WTC11 (cell line): ENCODE data around the gene TMEM9B. TPM values are rescaled to one million over a fixed set of nuclear protein-coding genes. Genes with fewer than 3 reads are reported as not detected.

Experiments
- CBFB ChIP-seq: sonication (generic); formaldehyde crosslinking; IDR thresholded peaks from 2 replicates; pipeline ENCODE4 v1.8.1; 2022; ENCODE audit warnings: mild to moderate bottlenecking, low read depth, missing genetic modification reagents
- CREB1 ChIP-seq: sonication (generic); formaldehyde crosslinking; IDR thresholded peaks from 2 replicates; pipeline ENCODE4 v1.8.0; 2023; ENCODE audit warnings: mild to moderate bottlenecking, missing genetic modification reagents
- ELF4 ChIP-seq: sonication (generic); formaldehyde crosslinking; IDR thresholded peaks from 2 replicates; pipeline ENCODE4 v1.8.1; 2022; ENCODE audit warnings: low read depth, mild to moderate bottlenecking, moderate library complexity, missing genetic modification reagents
- ESRRA ChIP-seq: sonication (generic); formaldehyde crosslinking; IDR thresholded peaks from 2 replicates; pipeline ENCODE4 v1.8.1; 2022; ENCODE audit warnings: mild to moderate bottlenecking, missing genetic modification reagents, borderline replicate concordance
- FOXJ3 ChIP-seq: sonication (generic); formaldehyde crosslinking; IDR thresholded peaks from 2 replicates; pipeline ENCODE4 v1.9.0; 2021; ENCODE audit warnings: missing genetic modification reagents, mild to moderate bottlenecking, borderline replicate concordance
- GABPB1 ChIP-seq: sonication (generic); formaldehyde crosslinking; IDR thresholded peaks from 2 replicates; pipeline ENCODE4 v1.8.1; 2023; ENCODE audit warnings: mild to moderate bottlenecking, missing genetic modification reagents
- IRF2 ChIP-seq: sonication (generic); formaldehyde crosslinking; IDR thresholded peaks from 2 replicates; pipeline ENCODE4 v1.8.0; 2022; ENCODE audit warnings: low read depth, missing genetic modification reagents, borderline replicate concordance
- JUN ChIP-seq: sonication (generic); formaldehyde crosslinking; IDR thresholded peaks from 2 replicates; pipeline ENCODE4 v1.8.0; 2023; ENCODE audit warnings: mild to moderate bottlenecking, missing genetic modification reagents
- NR2C2 ChIP-seq: sonication (generic); formaldehyde crosslinking; IDR thresholded peaks from 2 replicates; pipeline ENCODE4 v1.8.0; 2022; ENCODE audit warnings: mild to moderate bottlenecking, missing genetic modification reagents
- NR3C1 ChIP-seq: sonication (generic); formaldehyde crosslinking; conservative IDR thresholded peaks from 2 replicates; pipeline ENCODE4 v1.8.1; 2023; ENCODE audit warnings: low read depth, mild to moderate bottlenecking, missing genetic modification reagents
- RORB ChIP-seq: fragments of 250-450 bp; sonication (Bioruptor Pico); IDR thresholded peaks from 2 replicates; pipeline ENCODE4 v1.9.0; 2021; ENCODE audit warnings: mild to moderate bottlenecking
- ZNF671 ChIP-seq: fragments of 250-450 bp; sonication (Bioruptor Pico); IDR thresholded peaks from 2 replicates; pipeline ENCODE4 v1.8.0; 2021; ENCODE audit warnings: mild to moderate bottlenecking
- total RNA-seq: library from RNA; stranded (reverse); gene quantifications from 3 replicates; pipeline ENCODE4 v1.2.3, GENCODE V29; 2021
- TF ChIP-seq, protein P1 (sequence below): sonication (generic); formaldehyde crosslinking; IDR thresholded peaks from 2 replicates; pipeline ENCODE4 v1.8.0; 2022; ENCODE audit warnings: mild to moderate bottlenecking, missing genetic modification reagents
- TF ChIP-seq, protein P2 (sequence below): sonication (generic); formaldehyde crosslinking; IDR thresholded peaks from 2 replicates; pipeline ENCODE4 v1.8.1; 2023; ENCODE audit warnings: mild to moderate bottlenecking, missing genetic modification reagents, borderline replicate concordance
- TF ChIP-seq, protein P3 (sequence below): sonication (generic); formaldehyde crosslinking; IDR thresholded peaks from 2 replicates; pipeline ENCODE4 v1.8.1; 2023; ENCODE audit warnings: mild to moderate bottlenecking, missing genetic modification reagents, moderate library complexity
- TF ChIP-seq, protein P4 (sequence below): sonication (generic); formaldehyde crosslinking; IDR thresholded peaks from 2 replicates; pipeline ENCODE4 v1.8.1; 2022; ENCODE audit warnings: mild to moderate bottlenecking, missing genetic modification reagents, moderate library complexity, borderline replicate concordance
- TF ChIP-seq, protein P5 (sequence below): sonication (generic); formaldehyde crosslinking; IDR thresholded peaks from 2 replicates; pipeline ENCODE4 v1.8.0; 2023; ENCODE audit warnings: missing genetic modification reagents, mild to moderate bottlenecking, borderline replicate concordance
- TF ChIP-seq, protein P6 (sequence below): sonication (generic); formaldehyde crosslinking; IDR thresholded peaks from 2 replicates; pipeline ENCODE4 v1.8.1; 2023; ENCODE audit warnings: mild to moderate bottlenecking, moderate library complexity, missing genetic modification reagents

TMEM9B gene
- total RNA-seq, 1 experiment from 2014 or later = 8.7 TPM

DNA sequence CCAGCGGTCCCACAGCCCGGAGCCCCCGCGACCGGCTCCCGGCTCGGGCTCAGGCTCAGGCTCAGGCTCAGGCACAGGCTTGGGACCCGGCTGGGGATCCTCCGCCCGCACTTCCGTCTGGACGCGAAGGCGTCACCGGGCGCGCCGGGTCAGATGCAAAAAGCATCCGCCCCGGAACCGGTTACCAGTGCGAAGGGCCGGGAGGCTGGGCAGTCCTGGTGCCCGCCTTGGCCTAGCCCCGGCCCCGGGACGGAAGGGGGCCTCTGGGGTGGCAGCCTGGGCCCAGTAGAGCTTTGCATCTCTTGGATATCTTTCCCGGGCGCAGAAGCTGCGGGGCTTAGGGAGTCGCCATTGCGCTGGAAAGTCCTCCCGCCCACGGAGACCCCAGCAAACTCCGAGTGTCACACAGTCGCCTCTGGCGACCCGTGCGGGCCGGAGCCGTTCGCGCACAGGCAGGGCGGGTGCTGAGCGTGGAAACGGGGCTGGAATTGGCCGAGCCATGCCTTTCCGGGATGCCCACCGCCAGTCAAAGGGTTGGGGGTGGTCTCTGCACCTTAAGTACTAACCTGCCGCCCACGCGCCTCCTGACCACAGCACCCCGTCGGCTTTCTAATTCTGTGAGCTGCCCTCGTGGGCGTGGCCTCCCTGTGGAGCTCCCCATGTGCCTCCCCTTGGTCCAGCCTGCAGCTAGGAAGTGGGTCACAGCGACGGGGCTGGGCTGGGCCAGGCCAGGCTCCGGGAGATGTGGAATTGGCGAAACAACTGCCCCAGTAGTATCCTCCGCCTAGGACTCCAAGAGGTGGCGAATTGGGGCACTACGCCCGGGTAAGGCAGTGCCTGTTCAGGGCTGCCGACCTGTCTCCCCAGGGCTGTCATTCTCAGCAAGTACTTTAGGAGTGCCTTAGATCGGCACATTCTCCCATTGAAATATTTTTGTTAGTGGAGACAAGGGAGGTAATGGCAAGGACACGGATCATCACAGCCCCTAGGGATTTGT lies at the start of gene TMEM9B (continued):
- TF ChIP-seq FOXJ3 (CRISPR knock-in tag) (no peak), JUN (CRISPR knock-in tag) (0 out of 2 replicates have a peak, but pooled peaks have one; percentile 18), ELF4 (CRISPR knock-in tag) (0 out of 2 replicates have a peak, but pooled peaks have one; percentile 80), ZNF671 (no peak), RORB (no peak), ESRRA (0 out of 2 replicates have a peak, but pooled peaks have one; percentile 72), CREB1 (CRISPR knock-in tag) (0 out of 2 replicates have a peak, but pooled peaks have one; percentile 65), NR3C1 (0 out of 2 replicates have a peak, but pooled peaks have one; percentile 77), CBFB (CRISPR knock-in tag) (peak; percentile 85; the same call in 1 of the 2 replicates), GABPB1 (CRISPR knock-in tag) (peak; percentile 12; the same call in 1 of the 2 replicates), NR2C2 (CRISPR knock-in tag) (peak; percentile 85), IRF2 (CRISPR knock-in tag) (no peak)
- TF ChIP-seq, protein P1, sequence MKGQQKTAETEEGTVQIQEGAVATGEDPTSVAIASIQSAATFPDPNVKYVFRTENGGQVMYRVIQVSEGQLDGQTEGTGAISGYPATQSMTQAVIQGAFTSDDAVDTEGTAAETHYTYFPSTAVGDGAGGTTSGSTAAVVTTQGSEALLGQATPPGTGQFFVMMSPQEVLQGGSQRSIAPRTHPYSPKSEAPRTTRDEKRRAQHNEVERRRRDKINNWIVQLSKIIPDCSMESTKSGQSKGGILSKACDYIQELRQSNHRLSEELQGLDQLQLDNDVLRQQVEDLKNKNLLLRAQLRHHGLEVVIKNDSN = peak; percentile 65
- TF ChIP-seq, protein P2, sequence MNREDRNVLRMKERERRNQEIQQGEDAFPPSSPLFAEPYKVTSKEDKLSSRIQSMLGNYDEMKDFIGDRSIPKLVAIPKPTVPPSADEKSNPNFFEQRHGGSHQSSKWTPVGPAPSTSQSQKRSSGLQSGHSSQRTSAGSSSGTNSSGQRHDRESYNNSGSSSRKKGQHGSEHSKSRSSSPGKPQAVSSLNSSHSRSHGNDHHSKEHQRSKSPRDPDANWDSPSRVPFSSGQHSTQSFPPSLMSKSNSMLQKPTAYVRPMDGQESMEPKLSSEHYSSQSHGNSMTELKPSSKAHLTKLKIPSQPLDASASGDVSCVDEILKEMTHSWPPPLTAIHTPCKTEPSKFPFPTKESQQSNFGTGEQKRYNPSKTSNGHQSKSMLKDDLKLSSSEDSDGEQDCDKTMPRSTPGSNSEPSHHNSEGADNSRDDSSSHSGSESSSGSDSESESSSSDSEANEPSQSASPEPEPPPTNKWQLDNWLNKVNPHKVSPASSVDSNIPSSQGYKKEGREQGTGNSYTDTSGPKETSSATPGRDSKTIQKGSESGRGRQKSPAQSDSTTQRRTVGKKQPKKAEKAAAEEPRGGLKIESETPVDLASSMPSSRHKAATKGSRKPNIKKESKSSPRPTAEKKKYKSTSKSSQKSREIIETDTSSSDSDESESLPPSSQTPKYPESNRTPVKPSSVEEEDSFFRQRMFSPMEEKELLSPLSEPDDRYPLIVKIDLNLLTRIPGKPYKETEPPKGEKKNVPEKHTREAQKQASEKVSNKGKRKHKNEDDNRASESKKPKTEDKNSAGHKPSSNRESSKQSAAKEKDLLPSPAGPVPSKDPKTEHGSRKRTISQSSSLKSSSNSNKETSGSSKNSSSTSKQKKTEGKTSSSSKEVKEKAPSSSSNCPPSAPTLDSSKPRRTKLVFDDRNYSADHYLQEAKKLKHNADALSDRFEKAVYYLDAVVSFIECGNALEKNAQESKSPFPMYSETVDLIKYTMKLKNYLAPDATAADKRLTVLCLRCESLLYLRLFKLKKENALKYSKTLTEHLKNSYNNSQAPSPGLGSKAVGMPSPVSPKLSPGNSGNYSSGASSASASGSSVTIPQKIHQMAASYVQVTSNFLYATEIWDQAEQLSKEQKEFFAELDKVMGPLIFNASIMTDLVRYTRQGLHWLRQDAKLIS (CRISPR knock-in tag) = no peak; the same call in 1 of the 2 replicates
- TF ChIP-seq, protein P3, sequence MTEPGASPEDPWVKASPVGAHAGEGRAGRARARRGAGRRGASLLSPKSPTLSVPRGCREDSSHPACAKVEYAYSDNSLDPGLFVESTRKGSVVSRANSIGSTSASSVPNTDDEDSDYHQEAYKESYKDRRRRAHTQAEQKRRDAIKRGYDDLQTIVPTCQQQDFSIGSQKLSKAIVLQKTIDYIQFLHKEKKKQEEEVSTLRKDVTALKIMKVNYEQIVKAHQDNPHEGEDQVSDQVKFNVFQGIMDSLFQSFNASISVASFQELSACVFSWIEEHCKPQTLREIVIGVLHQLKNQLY (CRISPR knock-in tag) = 0 out of 2 replicates have a peak, but pooled peaks have one; percentile 43
- TF ChIP-seq, protein P4, sequence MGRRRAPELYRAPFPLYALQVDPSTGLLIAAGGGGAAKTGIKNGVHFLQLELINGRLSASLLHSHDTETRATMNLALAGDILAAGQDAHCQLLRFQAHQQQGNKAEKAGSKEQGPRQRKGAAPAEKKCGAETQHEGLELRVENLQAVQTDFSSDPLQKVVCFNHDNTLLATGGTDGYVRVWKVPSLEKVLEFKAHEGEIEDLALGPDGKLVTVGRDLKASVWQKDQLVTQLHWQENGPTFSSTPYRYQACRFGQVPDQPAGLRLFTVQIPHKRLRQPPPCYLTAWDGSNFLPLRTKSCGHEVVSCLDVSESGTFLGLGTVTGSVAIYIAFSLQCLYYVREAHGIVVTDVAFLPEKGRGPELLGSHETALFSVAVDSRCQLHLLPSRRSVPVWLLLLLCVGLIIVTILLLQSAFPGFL (CRISPR knock-in tag) = no peak
- TF ChIP-seq, protein P5, sequence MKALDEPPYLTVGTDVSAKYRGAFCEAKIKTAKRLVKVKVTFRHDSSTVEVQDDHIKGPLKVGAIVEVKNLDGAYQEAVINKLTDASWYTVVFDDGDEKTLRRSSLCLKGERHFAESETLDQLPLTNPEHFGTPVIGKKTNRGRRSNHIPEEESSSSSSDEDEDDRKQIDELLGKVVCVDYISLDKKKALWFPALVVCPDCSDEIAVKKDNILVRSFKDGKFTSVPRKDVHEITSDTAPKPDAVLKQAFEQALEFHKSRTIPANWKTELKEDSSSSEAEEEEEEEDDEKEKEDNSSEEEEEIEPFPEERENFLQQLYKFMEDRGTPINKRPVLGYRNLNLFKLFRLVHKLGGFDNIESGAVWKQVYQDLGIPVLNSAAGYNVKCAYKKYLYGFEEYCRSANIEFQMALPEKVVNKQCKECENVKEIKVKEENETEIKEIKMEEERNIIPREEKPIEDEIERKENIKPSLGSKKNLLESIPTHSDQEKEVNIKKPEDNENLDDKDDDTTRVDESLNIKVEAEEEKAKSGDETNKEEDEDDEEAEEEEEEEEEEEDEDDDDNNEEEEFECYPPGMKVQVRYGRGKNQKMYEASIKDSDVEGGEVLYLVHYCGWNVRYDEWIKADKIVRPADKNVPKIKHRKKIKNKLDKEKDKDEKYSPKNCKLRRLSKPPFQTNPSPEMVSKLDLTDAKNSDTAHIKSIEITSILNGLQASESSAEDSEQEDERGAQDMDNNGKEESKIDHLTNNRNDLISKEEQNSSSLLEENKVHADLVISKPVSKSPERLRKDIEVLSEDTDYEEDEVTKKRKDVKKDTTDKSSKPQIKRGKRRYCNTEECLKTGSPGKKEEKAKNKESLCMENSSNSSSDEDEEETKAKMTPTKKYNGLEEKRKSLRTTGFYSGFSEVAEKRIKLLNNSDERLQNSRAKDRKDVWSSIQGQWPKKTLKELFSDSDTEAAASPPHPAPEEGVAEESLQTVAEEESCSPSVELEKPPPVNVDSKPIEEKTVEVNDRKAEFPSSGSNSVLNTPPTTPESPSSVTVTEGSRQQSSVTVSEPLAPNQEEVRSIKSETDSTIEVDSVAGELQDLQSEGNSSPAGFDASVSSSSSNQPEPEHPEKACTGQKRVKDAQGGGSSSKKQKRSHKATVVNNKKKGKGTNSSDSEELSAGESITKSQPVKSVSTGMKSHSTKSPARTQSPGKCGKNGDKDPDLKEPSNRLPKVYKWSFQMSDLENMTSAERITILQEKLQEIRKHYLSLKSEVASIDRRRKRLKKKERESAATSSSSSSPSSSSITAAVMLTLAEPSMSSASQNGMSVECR (CRISPR knock-in tag) = peak; percentile 69
- TF ChIP-seq, protein P6, sequence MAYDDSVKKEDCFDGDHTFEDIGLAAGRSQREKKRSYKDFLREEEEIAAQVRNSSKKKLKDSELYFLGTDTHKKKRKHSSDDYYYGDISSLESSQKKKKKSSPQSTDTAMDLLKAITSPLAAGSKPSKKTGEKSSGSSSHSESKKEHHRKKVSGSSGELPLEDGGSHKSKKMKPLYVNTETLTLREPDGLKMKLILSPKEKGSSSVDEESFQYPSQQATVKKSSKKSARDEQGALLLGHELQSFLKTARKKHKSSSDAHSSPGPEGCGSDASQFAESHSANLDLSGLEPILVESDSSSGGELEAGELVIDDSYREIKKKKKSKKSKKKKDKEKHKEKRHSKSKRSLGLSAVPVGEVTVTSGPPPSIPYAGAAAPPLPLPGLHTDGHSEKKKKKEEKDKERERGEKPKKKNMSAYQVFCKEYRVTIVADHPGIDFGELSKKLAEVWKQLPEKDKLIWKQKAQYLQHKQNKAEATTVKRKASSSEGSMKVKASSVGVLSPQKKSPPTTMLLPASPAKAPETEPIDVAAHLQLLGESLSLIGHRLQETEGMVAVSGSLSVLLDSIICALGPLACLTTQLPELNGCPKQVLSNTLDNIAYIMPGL = peak; percentile 91
- TF ChIP-seq, all 79 proteins: peak for 30
